Uterus (tissue), 2 donors: ENCODE results near the gene RPL39.

Source experiments
- POLR2A ChIP-seq, 2 donors: fragments of 450-650 bp; IDR thresholded peaks; one replicate each; pipeline ENCODE4 v1.6.1; 2016; ENCODE audit warnings: antibody characterized with exemption in 2 of 2, mild to moderate bottlenecking in 1 of 2, moderate library complexity in 1 of 2
- TF ChIP-seq, protein P1 (sequence below), 4 experiments: fragments of 200-600 bp in 2 of 4; fragments of 450-650 bp in 2 of 4; sonication (generic) in 2 of 4; IDR thresholded peaks; one replicate each; pipeline ENCODE4 v1.5.1; 2016 to 2019; ENCODE audit warnings: antibody characterized with exemption in 4 of 4, mild to moderate bottlenecking in 2 of 4, moderate library complexity in 1 of 4

GRCh38 chrX:119763181-119763580 lies 28.2 kb downstream of the RPL39 start:
- TF ChIP-seq, protein P1, sequence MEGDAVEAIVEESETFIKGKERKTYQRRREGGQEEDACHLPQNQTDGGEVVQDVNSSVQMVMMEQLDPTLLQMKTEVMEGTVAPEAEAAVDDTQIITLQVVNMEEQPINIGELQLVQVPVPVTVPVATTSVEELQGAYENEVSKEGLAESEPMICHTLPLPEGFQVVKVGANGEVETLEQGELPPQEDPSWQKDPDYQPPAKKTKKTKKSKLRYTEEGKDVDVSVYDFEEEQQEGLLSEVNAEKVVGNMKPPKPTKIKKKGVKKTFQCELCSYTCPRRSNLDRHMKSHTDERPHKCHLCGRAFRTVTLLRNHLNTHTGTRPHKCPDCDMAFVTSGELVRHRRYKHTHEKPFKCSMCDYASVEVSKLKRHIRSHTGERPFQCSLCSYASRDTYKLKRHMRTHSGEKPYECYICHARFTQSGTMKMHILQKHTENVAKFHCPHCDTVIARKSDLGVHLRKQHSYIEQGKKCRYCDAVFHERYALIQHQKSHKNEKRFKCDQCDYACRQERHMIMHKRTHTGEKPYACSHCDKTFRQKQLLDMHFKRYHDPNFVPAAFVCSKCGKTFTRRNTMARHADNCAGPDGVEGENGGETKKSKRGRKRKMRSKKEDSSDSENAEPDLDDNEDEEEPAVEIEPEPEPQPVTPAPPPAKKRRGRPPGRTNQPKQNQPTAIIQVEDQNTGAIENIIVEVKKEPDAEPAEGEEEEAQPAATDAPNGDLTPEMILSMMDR (IDR thresholded peaks at IDR 0.05): no peak
- TF ChIP-seq POLR2A (IDR thresholded peaks at IDR 0.05): no peak
